MM.1S (cell line): ENCODE measurements around the gene NAPA.

Source experiments
- DNase-seq: peaks from one replicate; pipeline ENCODE4 v3.0.0-alpha.2; 2015
- H2AFZ ChIP-seq: fragments of 300-600 bp; sonication (generic); 2 replicates; pipeline ENCODE4 v1.6.0; 2016; ENCODE audit warnings: antibody characterized with exemption, low read length
- H3F3A ChIP-seq: fragments of 300-600 bp; sonication (generic); 2 replicates; pipeline ENCODE4 v1.6.1; 2016; ENCODE audit warnings: mild to moderate bottlenecking, antibody characterized with exemption, low read length, moderate library complexity, mixed read lengths; ENCODE audit not compliant: insufficient read depth
- H3K27ac ChIP-seq: fragments of 300-600 bp; sonication (generic); 2 replicates; pipeline ENCODE4 v1.5.1; 2016; ENCODE audit warnings: mild to moderate bottlenecking, low read length
- H3K27me3 ChIP-seq: fragments of 300-600 bp; sonication (generic); replicated peaks from 2 replicates; pipeline ENCODE4 v1.6.0; 2016; ENCODE audit warnings: low read length; ENCODE audit not compliant: insufficient read depth
- H3K36me3 ChIP-seq: fragments of 300-600 bp; sonication (generic); replicated peaks from 2 replicates; pipeline ENCODE4 v1.6.1; 2016; ENCODE audit warnings: mild to moderate bottlenecking, low read length, mixed read lengths; ENCODE audit not compliant: insufficient read depth
- H3K4me1 ChIP-seq: fragments of 300-600 bp; sonication (generic); 2 replicates; pipeline ENCODE4 v1.6.1; 2016; ENCODE audit warnings: low read length, mixed read lengths
- H3K4me2 ChIP-seq: fragments of 300-600 bp; sonication (generic); 2 replicates; pipeline ENCODE4 v1.6.0; 2016; ENCODE audit warnings: low read depth, low read length
- H3K4me3 ChIP-seq: fragments of 300-600 bp; sonication (generic); 2 replicates; pipeline ENCODE4 v1.5.1; 2016; ENCODE audit warnings: low read length, mixed read lengths
- H3K79me2 ChIP-seq: fragments of 300-600 bp; sonication (generic); 2 replicates; pipeline ENCODE4 v1.6.1; 2016; ENCODE audit warnings: mixed run types, low read length, mixed read lengths
- H3K9ac ChIP-seq: fragments of 300-600 bp; sonication (generic); 2 replicates; pipeline ENCODE4 v1.6.1; 2016; ENCODE audit warnings: low read length, mixed read lengths
- H3K9me2 ChIP-seq: fragments of 300-600 bp; sonication (generic); replicated peaks from 2 replicates; pipeline ENCODE4 v1.6.1; 2016; ENCODE audit warnings: mild to moderate bottlenecking, low read length, mixed read lengths; ENCODE audit not compliant: insufficient read depth
- H3K9me3 ChIP-seq: fragments of 300-600 bp; sonication (generic); replicated peaks from 2 replicates; pipeline ENCODE4 v1.6.1; 2016; ENCODE audit warnings: mild to moderate bottlenecking, low read length, mixed read lengths; ENCODE audit not compliant: insufficient read depth
- H4K20me1 ChIP-seq: fragments of 300-600 bp; sonication (generic); 2 replicates; pipeline ENCODE4 v1.6.1; 2016; ENCODE audit warnings: mild to moderate bottlenecking, low read length, moderate library complexity, mixed read lengths; ENCODE audit not compliant: insufficient read depth
- EZH2 ChIP-seq: fragments of 300-600 bp; sonication (generic); optimal IDR thresholded peaks from 2 replicates; pipeline ENCODE3; 2017; ENCODE audit warnings: low read depth, mild to moderate bottlenecking, antibody characterized with exemption, low read length, mixed read lengths
- EZH2phosphoT487 ChIP-seq: fragments of 300-600 bp; sonication (generic); IDR thresholded peaks from 2 replicates; pipeline ENCODE4 v1.6.1; 2018; ENCODE audit warnings: antibody characterized with exemption, low read length
- TF ChIP-seq, protein P1 (sequence below): fragments of 300-600 bp; sonication (generic); IDR thresholded peaks from 2 replicates; pipeline ENCODE4 v1.5.1; 2016; ENCODE audit warnings: antibody characterized with exemption, low read length, mixed read lengths

The NAPA gene

GRCh38 chr19:47483200-47483599 is 31.7 kb downstream of the NAPA start:
- Histone ChIP-seq H3K79me2 (peaks cover 10% of the 10 kb centered on the region), H3K4me2 (peak overlapping the region; percentile 55), H3F3A (no peaks in the 10 kb centered on the region), H2AFZ (0 out of 2 replicates have a peak overlapping the region, but pooled peaks have one; percentile 22), H3K9me3 (no peaks in the 10 kb centered on the region), H3K27ac (no peak overlapping the region), H3K9ac (no peak overlapping the region), H3K4me3 (peak overlapping the region; percentile 97), H3K27me3 (peaks cover 6% of the 10 kb centered on the region; the same call in 1 of the 2 replicates), H3K4me1 (peaks cover 15% of the 10 kb centered on the region), H3K9me2 (no peaks in the 10 kb centered on the region), H3K36me3 (no peaks in the 10 kb centered on the region), H4K20me1 (no peaks in the 10 kb centered on the region)
- DNase-seq: no peak
- TF ChIP-seq, protein P1, sequence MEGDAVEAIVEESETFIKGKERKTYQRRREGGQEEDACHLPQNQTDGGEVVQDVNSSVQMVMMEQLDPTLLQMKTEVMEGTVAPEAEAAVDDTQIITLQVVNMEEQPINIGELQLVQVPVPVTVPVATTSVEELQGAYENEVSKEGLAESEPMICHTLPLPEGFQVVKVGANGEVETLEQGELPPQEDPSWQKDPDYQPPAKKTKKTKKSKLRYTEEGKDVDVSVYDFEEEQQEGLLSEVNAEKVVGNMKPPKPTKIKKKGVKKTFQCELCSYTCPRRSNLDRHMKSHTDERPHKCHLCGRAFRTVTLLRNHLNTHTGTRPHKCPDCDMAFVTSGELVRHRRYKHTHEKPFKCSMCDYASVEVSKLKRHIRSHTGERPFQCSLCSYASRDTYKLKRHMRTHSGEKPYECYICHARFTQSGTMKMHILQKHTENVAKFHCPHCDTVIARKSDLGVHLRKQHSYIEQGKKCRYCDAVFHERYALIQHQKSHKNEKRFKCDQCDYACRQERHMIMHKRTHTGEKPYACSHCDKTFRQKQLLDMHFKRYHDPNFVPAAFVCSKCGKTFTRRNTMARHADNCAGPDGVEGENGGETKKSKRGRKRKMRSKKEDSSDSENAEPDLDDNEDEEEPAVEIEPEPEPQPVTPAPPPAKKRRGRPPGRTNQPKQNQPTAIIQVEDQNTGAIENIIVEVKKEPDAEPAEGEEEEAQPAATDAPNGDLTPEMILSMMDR: no peak
- TF ChIP-seq EZH2: no peak

DNA sequence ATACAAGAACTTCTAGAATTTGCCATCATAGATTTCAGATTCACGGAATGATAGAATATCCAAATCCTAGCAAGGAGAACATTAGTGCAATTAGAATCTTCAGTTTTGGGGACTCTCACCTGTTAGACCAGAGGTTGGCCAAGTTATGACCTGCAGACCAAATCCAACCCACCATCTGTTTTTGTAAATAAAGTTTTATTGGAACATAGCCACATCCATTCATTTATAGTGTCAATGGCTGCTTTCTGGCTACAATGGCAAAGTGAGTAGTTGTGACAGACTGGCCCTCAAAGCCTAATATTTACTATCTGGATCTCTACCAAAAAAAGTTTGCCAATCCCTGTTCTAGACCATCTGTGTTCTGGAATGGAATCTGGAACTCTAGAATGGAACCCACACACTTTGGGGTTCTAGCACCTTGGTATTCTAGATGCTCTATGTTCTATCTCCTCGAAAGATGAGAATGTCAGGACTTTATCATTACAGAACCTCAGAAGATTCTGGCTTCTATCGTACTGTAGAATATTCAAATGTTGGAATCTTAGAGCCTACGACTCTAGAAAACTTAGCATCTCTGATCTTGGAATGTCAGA is 33.3 kb downstream of the NAPA start:
- no peaks in the 10 kb centered on the region for H3K9me3 ChIP-seq
- no peak for DNase-seq
- H3K9ac ChIP-seq: no peak overlapping the region
- no peak overlapping the region for H2AFZ ChIP-seq
- H3K27me3 ChIP-seq: peaks cover 12% of the 10 kb centered on the region; the same call in 1 of the 2 replicates
- H3K4me3 ChIP-seq: no peak overlapping the region
- H3K36me3 ChIP-seq: no peaks in the 10 kb centered on the region
- H3K4me1 ChIP-seq: peaks cover 15% of the 10 kb centered on the region
- no peaks in the 10 kb centered on the region for H4K20me1 ChIP-seq
- H3K79me2 ChIP-seq: peaks cover 10% of the 10 kb centered on the region
- H3K9me2 ChIP-seq: no peaks in the 10 kb centered on the region
- no peak overlapping the region for H3K27ac ChIP-seq
- TF ChIP-seq, protein P1: no peak
- TF ChIP-seq EZH2 (no peak), EZH2phosphoT487 (no peak)
- no peak overlapping the region for H3K4me2 ChIP-seq
- no peaks in the 10 kb centered on the region for H3F3A ChIP-seq

- no peaks in the 10 kb centered on the region for H4K20me1 ChIP-seq
- H3K9me3 ChIP-seq: no peaks in the 10 kb centered on the region
- H3K4me2 ChIP-seq: no peak overlapping the region
- no peak for DNase-seq
- H3K36me3 ChIP-seq: no peaks in the 10 kb centered on the region
- TF ChIP-seq, protein P1: no peak
- no peak for TF ChIP-seq EZH2
- TF ChIP-seq EZH2phosphoT487: no peak
- H3K9ac ChIP-seq: no peak overlapping the region
- peaks cover 14% of the 10 kb centered on the region; the same call in 1 of the 2 replicates for H3K27me3 ChIP-seq
- H3F3A ChIP-seq: no peaks in the 10 kb centered on the region
- H3K4me1 ChIP-seq: peaks cover 13% of the 10 kb centered on the region
- no peak overlapping the region for H2AFZ ChIP-seq
- H3K79me2 ChIP-seq: peaks cover 7% of the 10 kb centered on the region
- no peak overlapping the region for H3K27ac ChIP-seq
- H3K9me2 ChIP-seq: no peaks in the 10 kb centered on the region
- H3K4me3 ChIP-seq: no peak overlapping the region
These were observed 34.2 kb downstream of the NAPA start for GRCh38 chr19:47480658-47481057.
